ENCODE measurements around the gene RAB36. TPM values are rescaled to one million over a fixed set of nuclear protein-coding genes. Genes with fewer than 3 reads are reported as not detected.

RAB36 gene
- total and polyA plus RNA-seq, 12 donors = 4.0 to 13.0 (median 7.2) TPM

DNA sequence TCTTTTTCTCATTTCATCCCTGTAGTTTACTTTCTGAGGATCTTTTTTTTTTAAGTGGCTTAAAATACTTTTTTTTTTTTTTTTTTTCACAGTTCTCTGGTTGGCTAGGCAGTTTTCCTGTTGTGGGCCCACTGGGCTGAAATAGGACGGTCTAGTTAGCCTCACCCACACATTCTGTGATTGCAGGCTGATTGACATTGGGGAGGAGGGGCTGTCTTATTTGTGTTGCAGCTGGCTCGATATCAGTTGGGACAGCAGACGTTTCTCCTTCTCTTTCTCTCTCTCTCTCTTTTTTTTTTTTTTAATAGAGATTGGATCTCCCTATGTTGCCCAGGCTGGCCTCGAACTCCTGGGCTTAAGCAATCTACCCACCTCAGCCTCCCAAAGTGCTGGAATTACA lies 41.9 kb downstream of the RAB36 start:
- H3K4me1 ChIP-seq (replicated peaks in 1 of 2) = peaks cover 10 to 46% of the 10 kb centered on the region in 2 donors
- H3K27ac ChIP-seq = peak overlapping the region in 1 of 5 donors; percentile 28
- intact Hi-C loops (cut with DNase I) = no loop called here

DNA sequence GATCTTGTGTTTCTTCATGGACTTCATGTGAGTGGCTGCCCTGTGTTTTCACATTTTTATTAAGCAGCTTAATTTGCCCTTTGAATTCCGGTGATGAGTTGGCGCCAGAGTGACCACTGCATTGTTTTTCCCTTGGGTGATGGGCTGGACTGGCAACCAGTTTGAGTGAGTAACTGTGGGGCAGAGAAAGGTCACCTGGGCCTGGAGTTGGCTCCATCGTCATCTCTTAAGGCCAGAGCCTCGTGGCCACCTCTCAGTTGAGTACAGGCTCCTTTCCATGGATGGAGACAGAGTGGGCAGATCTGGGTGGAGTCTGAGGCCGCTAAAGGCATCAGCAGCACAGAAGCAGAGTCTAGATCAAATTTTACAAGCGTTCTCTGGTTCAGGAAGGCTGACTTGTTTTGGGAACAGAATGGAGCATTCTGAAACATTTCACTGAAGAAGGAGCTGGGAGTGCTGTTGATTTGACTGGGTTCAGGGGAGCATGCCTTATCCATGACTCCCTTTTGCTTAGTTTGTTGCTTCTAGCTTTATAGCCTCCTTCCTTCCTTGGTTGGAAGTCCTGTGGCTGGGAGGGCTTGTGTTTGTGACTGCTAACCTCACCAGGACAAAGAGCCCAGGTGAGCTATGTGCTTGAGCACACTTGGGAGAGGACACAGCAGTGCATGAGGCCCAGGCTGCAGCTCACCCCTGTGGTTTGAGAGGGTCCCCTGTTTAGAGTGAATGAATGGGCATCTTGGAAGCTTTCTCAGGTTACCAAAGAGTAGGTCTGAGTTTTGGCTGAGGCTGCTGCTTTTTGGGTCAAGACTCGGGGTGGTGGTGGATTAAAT lies 42.8 kb downstream of the RAB36 start:
- Histone ChIP-seq H3K9me3 (replicated peaks in 1 of 3) (no peaks in the 10 kb centered on the region), H3K27me3 (no peaks in the 10 kb centered on the region), H3K4me3 (no peak overlapping the region), H3K27ac (peak overlapping the region in 2 of 5 donors; percentile 29 to 34), H3K36me3 (replicated peaks in 1 of 2) (no peaks in the 10 kb centered on the region), H3K4me1 (replicated peaks in 1 of 2) (peaks cover 2 to 40% of the 10 kb centered on the region in 2 donors)
- intact Hi-C loops (cut with DNase I) = no loop called here
- WGBS, 4 donors = 69 to 81% (median 74%) methylated on average over 7 of the region's 7 CpGs
- DNase-seq = peak in 2 of 7 donors; percentile 34 to 42
- no peak for TF ChIP-seq POLR2A (IDR thresholded peaks at IDR 0.05)
- TF ChIP-seq, protein P1, sequence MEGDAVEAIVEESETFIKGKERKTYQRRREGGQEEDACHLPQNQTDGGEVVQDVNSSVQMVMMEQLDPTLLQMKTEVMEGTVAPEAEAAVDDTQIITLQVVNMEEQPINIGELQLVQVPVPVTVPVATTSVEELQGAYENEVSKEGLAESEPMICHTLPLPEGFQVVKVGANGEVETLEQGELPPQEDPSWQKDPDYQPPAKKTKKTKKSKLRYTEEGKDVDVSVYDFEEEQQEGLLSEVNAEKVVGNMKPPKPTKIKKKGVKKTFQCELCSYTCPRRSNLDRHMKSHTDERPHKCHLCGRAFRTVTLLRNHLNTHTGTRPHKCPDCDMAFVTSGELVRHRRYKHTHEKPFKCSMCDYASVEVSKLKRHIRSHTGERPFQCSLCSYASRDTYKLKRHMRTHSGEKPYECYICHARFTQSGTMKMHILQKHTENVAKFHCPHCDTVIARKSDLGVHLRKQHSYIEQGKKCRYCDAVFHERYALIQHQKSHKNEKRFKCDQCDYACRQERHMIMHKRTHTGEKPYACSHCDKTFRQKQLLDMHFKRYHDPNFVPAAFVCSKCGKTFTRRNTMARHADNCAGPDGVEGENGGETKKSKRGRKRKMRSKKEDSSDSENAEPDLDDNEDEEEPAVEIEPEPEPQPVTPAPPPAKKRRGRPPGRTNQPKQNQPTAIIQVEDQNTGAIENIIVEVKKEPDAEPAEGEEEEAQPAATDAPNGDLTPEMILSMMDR (IDR thresholded peaks at IDR 0.05) = no peak

More for the DNA sequence above, 41.9 kb downstream of the RAB36 start:
- TF ChIP-seq, protein P1 (IDR thresholded peaks at IDR 0.05) = no peak
- TF ChIP-seq POLR2A (IDR thresholded peaks at IDR 0.05) = no peak
- Histone ChIP-seq H3K27me3 (no peaks in the 10 kb centered on the region), H3K4me3 (no peak overlapping the region), H3K36me3 (replicated peaks in 1 of 2) (no peaks in the 10 kb centered on the region), H3K9me3 (replicated peaks in 1 of 3) (no peaks in the 10 kb centered on the region)
- WGBS, 4 donors = 44 to 50% (median 48%) methylated on average over 4 of the region's 4 CpGs
- DNase-seq = no peak

DNA sequence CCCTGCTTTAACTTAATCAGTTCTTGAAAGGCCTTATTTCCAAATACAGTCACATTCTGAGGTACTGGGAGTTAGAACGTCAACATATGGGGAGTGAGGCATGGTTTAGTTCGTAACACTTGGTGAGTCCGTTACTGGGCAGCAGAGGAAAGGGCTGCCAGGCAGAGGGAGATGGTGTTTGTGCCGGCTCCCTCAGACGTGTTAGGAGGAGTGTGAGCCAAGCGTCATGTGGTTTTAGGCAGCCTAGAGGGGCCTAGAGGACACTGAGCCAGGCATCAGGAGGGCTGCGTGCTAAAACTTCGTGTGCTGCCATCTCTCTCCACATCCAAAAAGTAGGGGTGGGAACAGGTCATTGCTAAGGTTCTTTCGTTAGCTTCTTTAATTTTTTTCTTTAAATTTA lies 45.2 kb downstream of the RAB36 start:
- H3K36me3 ChIP-seq (replicated peaks in 1 of 2) = no peaks in the 10 kb centered on the region
- DNase-seq = no peak
- no peak for TF ChIP-seq POLR2A (IDR thresholded peaks at IDR 0.05)
- TF ChIP-seq, protein P1 (IDR thresholded peaks at IDR 0.05) = no peak
- H3K27me3 ChIP-seq = no peaks in the 10 kb centered on the region
- no peaks in the 10 kb centered on the region for H3K9me3 ChIP-seq (replicated peaks in 1 of 3)
- intact Hi-C loops (cut with DNase I) = no loop called here
- H3K4me1 ChIP-seq (replicated peaks in 1 of 2) = peaks cover 0 to 24% of the 10 kb centered on the region in 2 donors
- WGBS, 4 donors = 87 to 94% (median 93%) methylated on average over 9 of the region's 9 CpGs
- no peak overlapping the region for H3K27ac ChIP-seq
- H3K4me3 ChIP-seq = no peak overlapping the region

DNA sequence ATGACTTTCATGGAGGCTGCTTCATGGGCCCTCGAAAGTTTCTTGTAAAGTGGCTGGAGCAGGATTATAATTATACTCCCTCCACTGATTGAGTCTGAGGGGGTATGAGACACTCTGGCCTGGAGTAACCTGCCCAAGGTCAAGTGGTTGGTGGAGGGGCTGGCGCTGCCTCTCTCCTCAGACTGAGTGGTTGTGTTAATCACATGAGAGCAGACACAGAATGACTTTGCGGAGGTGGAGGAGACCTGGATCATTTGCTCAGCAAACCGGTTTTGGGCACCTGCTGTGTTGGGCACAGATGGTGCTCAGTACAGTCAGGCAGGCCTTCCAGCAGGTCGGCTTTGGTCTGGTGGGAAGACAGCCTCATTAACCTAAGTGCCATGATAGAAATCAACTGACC lies 46.9 kb downstream of the RAB36 start:
- H3K4me3 ChIP-seq = no peak overlapping the region
- intact Hi-C loops (cut with DNase I) = no loop called here
- H3K9me3 ChIP-seq (replicated peaks in 1 of 3) = no peaks in the 10 kb centered on the region
- DNase-seq = peak in 4 of 7 donors; percentile 33 to 60 (median 45)
- peaks cover 0 to 18% of the 10 kb centered on the region in 2 donors for H3K4me1 ChIP-seq (replicated peaks in 1 of 2)
- no peaks in the 10 kb centered on the region for H3K27me3 ChIP-seq
- no peaks in the 10 kb centered on the region for H3K36me3 ChIP-seq (replicated peaks in 1 of 2)
- peak overlapping the region in 1 of 5 donors; percentile 8 for H3K27ac ChIP-seq
- 72 to 92% (median 76%) methylated on average over 3 to 5 of the region's 5 CpGs for WGBS, 4 donors
- TF ChIP-seq, protein P1 (IDR thresholded peaks at IDR 0.05) = no peak
- no peak for TF ChIP-seq POLR2A (IDR thresholded peaks at IDR 0.05)

All from adrenal gland (tissue), 12 donors.